Esophagus muscularis mucosa (tissue), 4 donors: ENCODE measurements around the gene TSPAN32. TPM values are rescaled to one million over a fixed set of nuclear protein-coding genes. Genes with fewer than 3 reads are reported as not detected.
A peak's percentile ranks its signal among the peaks of the same experiment; 100 is the strongest.

Source experiments
- DNase-seq: peaks from one replicate; pipeline ENCODE4 v3.0.0-alpha.2; 2017; ENCODE audit errors: extremely low spot score
- H3K27ac ChIP-seq, 4 donors: fragments of 200-600 bp; sonication (generic); replicated peaks in 1 of 4; 1 replicate in 3 of 4; 2 replicates in 1 of 4; pipeline ENCODE4 v1.5.1; 2016 to 2019; ENCODE audit warnings: mild to moderate bottlenecking in 1 of 4
- H3K27me3 ChIP-seq, 4 donors: fragments of 200-600 bp; sonication (generic); one replicate each; pipeline versions ENCODE4 v1.5.1 to v1.6.0; 2016 to 2019
- H3K36me3 ChIP-seq, 4 donors: fragments of 200-600 bp; sonication (generic); one replicate each; pipeline ENCODE4 v1.5.1; 2016 to 2019
- H3K4me1 ChIP-seq, 4 donors: fragments of 200-600 bp; sonication (generic); one replicate each; pipeline ENCODE4 v1.5.1; 2016 to 2019
- H3K4me3 ChIP-seq, 4 donors: fragments of 200-600 bp; sonication (generic); 1 replicate in 2 of 4; 2 replicates in 2 of 4; pipeline ENCODE4 v1.5.1; 2016 to 2019; ENCODE audit warnings: mild to moderate bottlenecking in 4 of 4, moderate library complexity in 1 of 4
- H3K9me3 ChIP-seq, 4 donors: fragments of 200-600 bp; sonication (generic); 1 replicate in 3 of 4; 2 replicates in 1 of 4; pipeline ENCODE4 v1.5.1; 2016 to 2019
- EP300 ChIP-seq: sonication (generic); formaldehyde crosslinking; IDR thresholded peaks from one replicate; pipeline ENCODE4 v1.6.1; 2017; ENCODE audit warnings: antibody characterized with exemption
- POLR2A ChIP-seq: fragments of 450-650 bp; IDR thresholded peaks from one replicate; pipeline ENCODE4 v1.6.1; 2017; ENCODE audit warnings: antibody characterized with exemption, moderate library complexity, mild to moderate bottlenecking, low read depth
- POLR2AphosphoS5 ChIP-seq, 2 donors: sonication (generic); formaldehyde crosslinking; IDR thresholded peaks; one replicate each; pipeline ENCODE4 v1.6.1; 2017; ENCODE audit warnings: antibody characterized with exemption in 2 of 2
- WGBS: methylation state at CpG from one replicate; pipeline ENCODE4 v1.1.5; 2018; 5-methylcytosine and 5-hydroxymethylcytosine counted together
- intact Hi-C: fragments of 100-400 bp; cut with DNase I; formaldehyde crosslinking; loops from one replicate; pipeline ENCODE4 v1.15.1; 2023
- total RNA-seq, 4 donors: library from RNA; depleted of rRNA; stranded (reverse); fragments of >200 nt; gene quantifications; one replicate each; pipeline versions ENCODE4 v1.1.0 to v1.2.1, GENCODE V29; 2016
- TF ChIP-seq, protein P1 (sequence below), 3 experiments: fragments of 200-600 bp in 2 of 3; fragments of 450-650 bp in 1 of 3; sonication (generic) in 2 of 3; IDR thresholded peaks; one replicate each; pipeline ENCODE4 v1.5.1; 2017 to 2019; ENCODE audit warnings: antibody characterized with exemption in 3 of 3, mild to moderate bottlenecking in 2 of 3, moderate library complexity in 1 of 3

Gene TSPAN32
- total RNA-seq, 4 donors from 2014 or later, result 0.52 to 3.5 (median 1.2) TPM; not detected in 1

GRCh38 chr11:2304506-2305139 is 2.8 kb downstream of the TSPAN32 start:
- Histone ChIP-seq H3K36me3 (no peaks in the 10 kb centered on the region), H3K4me1 (peaks cover 50 to 59% (median 54%) of the 10 kb centered on the region in 4 donors), H3K27ac (peak overlapping the region; percentile 79 to 89 (median 88)), H3K4me3 (no peak overlapping the region), H3K27me3 (no peaks in the 10 kb centered on the region), H3K9me3 (no peaks in the 10 kb centered on the region)
- WGBS, result 83% methylated on average over 13 of the region's 14 CpGs
- DNase-seq, result no peak
- TF ChIP-seq EP300 (no peak), POLR2AphosphoS5 (IDR thresholded peaks at IDR 0.05) (no peak), POLR2A (no peak)
- TF ChIP-seq, protein P1, sequence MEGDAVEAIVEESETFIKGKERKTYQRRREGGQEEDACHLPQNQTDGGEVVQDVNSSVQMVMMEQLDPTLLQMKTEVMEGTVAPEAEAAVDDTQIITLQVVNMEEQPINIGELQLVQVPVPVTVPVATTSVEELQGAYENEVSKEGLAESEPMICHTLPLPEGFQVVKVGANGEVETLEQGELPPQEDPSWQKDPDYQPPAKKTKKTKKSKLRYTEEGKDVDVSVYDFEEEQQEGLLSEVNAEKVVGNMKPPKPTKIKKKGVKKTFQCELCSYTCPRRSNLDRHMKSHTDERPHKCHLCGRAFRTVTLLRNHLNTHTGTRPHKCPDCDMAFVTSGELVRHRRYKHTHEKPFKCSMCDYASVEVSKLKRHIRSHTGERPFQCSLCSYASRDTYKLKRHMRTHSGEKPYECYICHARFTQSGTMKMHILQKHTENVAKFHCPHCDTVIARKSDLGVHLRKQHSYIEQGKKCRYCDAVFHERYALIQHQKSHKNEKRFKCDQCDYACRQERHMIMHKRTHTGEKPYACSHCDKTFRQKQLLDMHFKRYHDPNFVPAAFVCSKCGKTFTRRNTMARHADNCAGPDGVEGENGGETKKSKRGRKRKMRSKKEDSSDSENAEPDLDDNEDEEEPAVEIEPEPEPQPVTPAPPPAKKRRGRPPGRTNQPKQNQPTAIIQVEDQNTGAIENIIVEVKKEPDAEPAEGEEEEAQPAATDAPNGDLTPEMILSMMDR (IDR thresholded peaks at IDR 0.05), result no peak
- intact Hi-C loops, result loop anchor here (1.0 to 10.0 kb wide), 5 partner anchors 72 to 593 kb away; partner anchors contain the start of gene CD81

- WGBS, result 53% methylated on average over 3 of the region's 10 CpGs
- Histone ChIP-seq H3K4me3 (peak overlapping the region in 2 of 4 donors; percentile 5 to 22), H3K4me1 (peaks cover 50 to 59% (median 54%) of the 10 kb centered on the region in 4 donors), H3K27me3 (no peaks in the 10 kb centered on the region), H3K36me3 (no peaks in the 10 kb centered on the region), H3K27ac (peak overlapping the region; percentile 79 to 89 (median 88)), H3K9me3 (no peaks in the 10 kb centered on the region)
- TF ChIP-seq EP300, result no peak
- TF ChIP-seq POLR2AphosphoS5 (IDR thresholded peaks at IDR 0.05), result peak; percentile 27 to 49
- TF ChIP-seq POLR2A, result no peak
- TF ChIP-seq, protein P1 (IDR thresholded peaks at IDR 0.05), result peak; percentile 94 to 96 (median 94)
- no peak for DNase-seq
- intact Hi-C loops, result loop anchor here (1.0 to 10.0 kb wide), 5 partner anchors 72 to 592 kb away; partner anchors contain the start of gene CD81
Observed at GRCh38 chr11:2305140-2305778, 3.4 kb downstream of the TSPAN32 start.

DNA sequence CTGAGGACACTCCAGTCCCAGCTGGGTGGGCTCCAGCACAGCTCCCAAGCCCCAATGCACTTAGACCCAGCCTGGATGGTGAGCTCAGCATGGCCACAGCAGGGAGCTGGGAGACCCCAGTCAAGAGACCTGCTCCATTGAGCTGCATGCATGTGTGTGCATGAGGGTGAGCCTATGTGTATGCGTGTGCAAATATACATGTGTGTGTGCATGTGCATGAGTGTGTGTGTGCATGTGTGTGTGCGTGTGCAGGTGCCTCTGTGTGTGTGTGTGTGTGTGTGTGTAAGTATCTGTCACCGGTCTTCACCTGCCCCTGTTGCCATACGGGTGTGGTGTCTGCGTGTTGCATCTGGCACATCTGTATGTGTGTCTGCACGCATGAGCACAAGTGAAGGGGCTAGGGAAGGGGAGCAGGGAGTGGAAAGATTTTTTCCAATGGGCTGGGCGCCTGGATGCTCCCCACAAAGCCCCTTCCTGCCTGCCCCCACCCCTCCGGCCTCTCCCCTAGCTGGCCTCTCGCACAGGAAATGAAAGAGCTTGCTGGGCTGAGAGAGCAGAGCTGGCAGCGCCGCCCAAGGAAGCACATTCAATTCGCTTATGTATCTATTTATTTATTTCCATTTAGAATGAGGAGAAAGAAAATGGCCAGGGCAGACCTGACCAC is 4.1 kb downstream of the TSPAN32 start:
- H3K4me1 ChIP-seq, result peaks cover 50 to 56% (median 52%) of the 10 kb centered on the region in 4 donors
- H3K4me3 ChIP-seq, result peak overlapping the region; percentile 12 to 28 (median 22)
- DNase-seq, result no peak
- intact Hi-C loops, result loop anchor here (1.0 to 10.0 kb wide), 5 partner anchors 71 to 591 kb away; partner anchors contain the start of gene CD81
- H3K27me3 ChIP-seq, result no peaks in the 10 kb centered on the region
- H3K27ac ChIP-seq, result peak overlapping the region; percentile 79 to 89 (median 88)
- TF ChIP-seq POLR2AphosphoS5 (IDR thresholded peaks at IDR 0.05), result no peak
- no peak for TF ChIP-seq POLR2A
- TF ChIP-seq, protein P1 (IDR thresholded peaks at IDR 0.05), result no peak
- TF ChIP-seq EP300, result no peak
- H3K36me3 ChIP-seq, result no peaks in the 10 kb centered on the region
- 16% methylated on average over 12 of the region's 12 CpGs for WGBS
- no peaks in the 10 kb centered on the region for H3K9me3 ChIP-seq

- intact Hi-C loops, result loop anchor here (5.0 to 10.0 kb wide), 2 partner anchors 228 to 591 kb away; no protein-coding TSS in a partner anchor
- peaks cover 49 to 56% (median 51%) of the 10 kb centered on the region in 4 donors for H3K4me1 ChIP-seq
- WGBS, result 7% methylated on average over 4 of the region's 4 CpGs
- H3K9me3 ChIP-seq, result no peaks in the 10 kb centered on the region
- H3K27me3 ChIP-seq, result no peaks in the 10 kb centered on the region
- peak overlapping the region; percentile 79 to 89 (median 88) for H3K27ac ChIP-seq
- peak overlapping the region; percentile 12 to 28 (median 22) for H3K4me3 ChIP-seq
- no peaks in the 10 kb centered on the region for H3K36me3 ChIP-seq
- DNase-seq, result no peak
- TF ChIP-seq, protein P1 (IDR thresholded peaks at IDR 0.05), result no peak
- TF ChIP-seq POLR2A (no peak), POLR2AphosphoS5 (IDR thresholded peaks at IDR 0.05) (peak; percentile 72 to 87)
Observed at GRCh38 chr11:2306452-2306823, 4.6 kb downstream of the TSPAN32 start.
